GM19467 (cell line): ENCODE results near the gene CKLF.
A peak's percentile ranks its signal among the peaks of the same experiment; 100 is the strongest.
"Not testable (repeated sequence)": the region's sequence is repeated elsewhere in the genome, so short reads cannot be mapped to it uniquely, and the experiment has no call there.

Source experiments
- ATAC-seq: cut with Tn5 transposase; IDR thresholded peaks from one replicate; pipeline ENCODE4 v1.9.1; 2021; ENCODE audit warnings: mild to moderate bottlenecking, moderate library complexity; ENCODE audit not compliant: unreplicated experiment

CKLF gene

GRCh38 chr16:66552286-66553177 lies at the start of gene CKLF:
Gene CKLF (plus strand): TSS chr16:66552576. CDS start chr16:66552716, 140 bp downstream.
- peak; percentile 69 for ATAC-seq

GRCh38 chr16:66503030-66503429 lies 49.3 kb upstream of the CKLF start:
- no peak for ATAC-seq

- no peak for ATAC-seq
Observed at GRCh38 chr16:66503612-66504011, 48.8 kb upstream of the CKLF start.

GRCh38 chr16:66507731-66508239 lies 44.6 kb upstream of the CKLF start:
- no peak for ATAC-seq

- ATAC-seq = no peak
Observed at GRCh38 chr16:66508248-66508913, 44.0 kb upstream of the CKLF start.

GRCh38 chr16:66508914-66509496 lies 43.4 kb upstream of the CKLF start:
- ATAC-seq = no peak

- no peak for ATAC-seq
Observed at GRCh38 chr16:66509576-66509975, 42.8 kb upstream of the CKLF start.

GRCh38 chr16:66510298-66510697 lies 42.1 kb upstream of the CKLF start:
- ATAC-seq = no peak

- no peak for ATAC-seq
Observed at GRCh38 chr16:66510711-66511601, 41.4 kb upstream of the CKLF start.

- ATAC-seq = no peak
Observed at GRCh38 chr16:66511602-66512271, 40.6 kb upstream of the CKLF start.

- ATAC-seq = no peak
Observed at GRCh38 chr16:66512272-66513110, 39.9 kb upstream of the CKLF start.

- no peak for ATAC-seq
Observed at GRCh38 chr16:66513111-66513723, 39.2 kb upstream of the CKLF start.

GRCh38 chr16:66514391-66514790 lies 38.0 kb upstream of the CKLF start:
- ATAC-seq = not testable (repeated sequence)

GRCh38 chr16:66514980-66515595 lies 37.3 kb upstream of the CKLF start:
- ATAC-seq = not testable (repeated sequence)

- no peak for ATAC-seq
Observed at GRCh38 chr16:66515596-66516508, 36.5 kb upstream of the CKLF start.

- ATAC-seq = peak; percentile 20
Observed at GRCh38 chr16:66516509-66516807, 35.9 kb upstream of the CKLF start.

GRCh38 chr16:66516808-66517585 lies 35.4 kb upstream of the CKLF start:
- ATAC-seq = peak; percentile 95
